ENCODE measurements around the gene ECE1.

DNA sequence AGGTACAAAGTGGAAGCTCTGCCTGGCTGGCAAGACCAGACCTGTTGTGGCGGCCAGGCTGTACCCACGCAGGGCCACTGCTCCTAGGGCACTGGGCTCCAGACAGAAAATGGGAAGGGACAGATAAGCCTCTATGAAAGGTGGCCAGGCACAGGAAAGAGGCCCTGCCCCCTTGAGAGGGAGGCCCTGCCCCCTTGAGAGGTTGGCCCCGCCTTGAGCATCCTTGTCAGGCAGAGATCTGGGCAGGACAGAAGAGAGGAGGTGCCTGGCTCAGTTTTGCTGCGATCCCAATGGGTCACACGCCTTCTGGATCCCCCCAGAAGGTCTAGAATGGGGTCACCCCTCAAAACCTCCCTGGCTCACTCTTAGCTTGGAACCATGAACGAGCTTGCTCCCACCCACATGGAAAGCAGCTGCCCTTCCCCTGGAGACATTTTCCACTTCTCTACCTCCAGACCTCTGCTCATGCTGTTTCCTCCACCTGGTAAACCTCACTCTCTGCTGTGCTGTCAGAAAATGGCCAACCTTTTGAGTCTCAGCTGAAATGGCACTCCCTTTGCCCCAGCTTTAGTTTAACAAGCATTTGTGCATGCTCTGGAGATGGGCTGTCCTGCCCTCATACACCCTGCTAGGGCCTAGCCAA lies 17.5 kb upstream of the ECE1 start:
- TF ChIP-seq EZH2 (IDR thresholded peaks at IDR 0.05) (no peak), EZH2phosphoT487 (IDR thresholded peaks at IDR 0.05) (no peak)
- TF ChIP-seq, protein P1, sequence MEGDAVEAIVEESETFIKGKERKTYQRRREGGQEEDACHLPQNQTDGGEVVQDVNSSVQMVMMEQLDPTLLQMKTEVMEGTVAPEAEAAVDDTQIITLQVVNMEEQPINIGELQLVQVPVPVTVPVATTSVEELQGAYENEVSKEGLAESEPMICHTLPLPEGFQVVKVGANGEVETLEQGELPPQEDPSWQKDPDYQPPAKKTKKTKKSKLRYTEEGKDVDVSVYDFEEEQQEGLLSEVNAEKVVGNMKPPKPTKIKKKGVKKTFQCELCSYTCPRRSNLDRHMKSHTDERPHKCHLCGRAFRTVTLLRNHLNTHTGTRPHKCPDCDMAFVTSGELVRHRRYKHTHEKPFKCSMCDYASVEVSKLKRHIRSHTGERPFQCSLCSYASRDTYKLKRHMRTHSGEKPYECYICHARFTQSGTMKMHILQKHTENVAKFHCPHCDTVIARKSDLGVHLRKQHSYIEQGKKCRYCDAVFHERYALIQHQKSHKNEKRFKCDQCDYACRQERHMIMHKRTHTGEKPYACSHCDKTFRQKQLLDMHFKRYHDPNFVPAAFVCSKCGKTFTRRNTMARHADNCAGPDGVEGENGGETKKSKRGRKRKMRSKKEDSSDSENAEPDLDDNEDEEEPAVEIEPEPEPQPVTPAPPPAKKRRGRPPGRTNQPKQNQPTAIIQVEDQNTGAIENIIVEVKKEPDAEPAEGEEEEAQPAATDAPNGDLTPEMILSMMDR (IDR thresholded peaks at IDR 0.05): no peak
